PC-9 (cell line): ENCODE measurements around the gene RPP25.

ENCODE experiments used
- EZH2 ChIP-seq: fragments of 200-600 bp; sonication (generic); IDR thresholded peaks from 2 replicates; pipeline ENCODE4 v1.8.0; 2017; ENCODE audit warnings: antibody characterized with exemption, low read depth
- TF ChIP-seq, protein P1 (sequence below): fragments of 200-600 bp; sonication (generic); conservative IDR thresholded peaks from 2 replicates; pipeline ENCODE4 v1.6.1; 2017; ENCODE audit warnings: mixed run types, antibody characterized with exemption, mild to moderate bottlenecking, moderate library complexity

DNA sequence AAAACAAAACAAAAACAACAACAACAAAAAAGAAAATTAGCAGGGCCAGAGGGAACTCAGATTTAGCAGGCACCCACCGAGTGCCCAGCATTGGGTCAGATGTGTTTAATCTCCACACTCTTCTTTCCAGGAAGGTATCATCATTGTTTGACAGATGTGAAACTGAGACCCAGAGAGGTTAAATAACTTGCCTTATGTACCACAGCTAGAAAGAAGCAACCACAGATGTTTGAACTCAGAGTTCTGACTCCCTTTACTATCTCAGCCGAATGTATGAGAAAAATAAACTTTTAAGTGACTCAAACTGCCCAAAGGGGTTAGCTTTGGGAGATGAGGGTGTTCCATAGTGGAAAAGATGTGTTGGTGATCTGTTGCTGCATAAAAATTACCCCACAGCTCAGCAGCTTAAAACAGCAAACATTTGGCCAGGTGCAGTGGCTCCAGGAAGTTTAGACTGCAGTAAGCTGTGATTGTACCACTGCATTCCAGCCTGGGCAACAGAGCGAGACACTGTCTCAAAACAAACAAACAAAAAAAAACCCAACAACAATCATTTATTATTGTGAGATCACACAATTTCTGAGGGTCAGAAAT is 4.5 kb upstream of the RPP25 start:
- TF ChIP-seq, protein P1, sequence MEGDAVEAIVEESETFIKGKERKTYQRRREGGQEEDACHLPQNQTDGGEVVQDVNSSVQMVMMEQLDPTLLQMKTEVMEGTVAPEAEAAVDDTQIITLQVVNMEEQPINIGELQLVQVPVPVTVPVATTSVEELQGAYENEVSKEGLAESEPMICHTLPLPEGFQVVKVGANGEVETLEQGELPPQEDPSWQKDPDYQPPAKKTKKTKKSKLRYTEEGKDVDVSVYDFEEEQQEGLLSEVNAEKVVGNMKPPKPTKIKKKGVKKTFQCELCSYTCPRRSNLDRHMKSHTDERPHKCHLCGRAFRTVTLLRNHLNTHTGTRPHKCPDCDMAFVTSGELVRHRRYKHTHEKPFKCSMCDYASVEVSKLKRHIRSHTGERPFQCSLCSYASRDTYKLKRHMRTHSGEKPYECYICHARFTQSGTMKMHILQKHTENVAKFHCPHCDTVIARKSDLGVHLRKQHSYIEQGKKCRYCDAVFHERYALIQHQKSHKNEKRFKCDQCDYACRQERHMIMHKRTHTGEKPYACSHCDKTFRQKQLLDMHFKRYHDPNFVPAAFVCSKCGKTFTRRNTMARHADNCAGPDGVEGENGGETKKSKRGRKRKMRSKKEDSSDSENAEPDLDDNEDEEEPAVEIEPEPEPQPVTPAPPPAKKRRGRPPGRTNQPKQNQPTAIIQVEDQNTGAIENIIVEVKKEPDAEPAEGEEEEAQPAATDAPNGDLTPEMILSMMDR, result no peak
- TF ChIP-seq EZH2, result no peak
